ENCODE measurements around the gene RALGAPA2. TPM values are rescaled to one million over a fixed set of nuclear protein-coding genes. Genes with fewer than 3 reads are reported as not detected.

The RALGAPA2 gene
- polyA plus RNA-seq, 2 of the 4 experiments (the other 2 are of a cell fraction) = 4.0 to 4.7 TPM

DNA sequence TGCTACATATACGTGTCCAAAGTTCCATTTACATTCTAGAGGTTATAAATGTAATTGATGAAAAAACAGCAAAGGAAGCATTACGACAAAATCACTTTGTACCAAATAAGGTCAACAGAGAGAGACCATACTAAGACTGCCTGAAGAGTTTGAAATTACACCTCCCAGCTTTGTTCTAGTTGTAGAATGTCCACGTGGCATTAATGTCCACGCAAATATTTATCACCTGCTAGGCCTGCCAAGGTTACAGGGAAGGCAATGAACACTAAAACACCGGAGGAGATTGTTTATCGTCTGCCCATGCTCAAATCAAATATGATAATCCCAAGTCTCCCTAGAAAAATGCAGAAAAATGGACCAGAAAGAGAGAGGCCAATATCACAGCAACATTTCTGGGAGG, 6.2 kb downstream of the RALGAPA2 start:
- CTCF ChIA-PET = no interaction called here
- H3K4me3 ChIP-seq = no peak overlapping the region
- no peak for ATAC-seq
- 77% methylated on average over 6 of the region's 6 CpGs for WGBS (ENCODE audit: missing lambda C conversion rate)
- TF ChIP-seq POLR2AphosphoS2 (conservative IDR thresholded peaks at IDR 0.05; ENCODE audit: low read length) (no peak), ZC3H11A (IDR thresholded peaks at IDR 0.05) (no peak), FOSL2 (IDR thresholded peaks at IDR 0.05) (no peak), FOSL2 (CRISPR knock-in tag; IDR thresholded peaks at IDR 0.05) (no peak), ZNF302 (CRISPR knock-in tag; IDR thresholded peaks at IDR 0.05) (no peak), TP53 (CRISPR knock-in tag; IDR thresholded peaks at IDR 0.05) (no peak), CHD2 (IDR thresholded peaks at IDR 0.05; ENCODE audit: low read length, partially characterized antibody) (no peak), HOXA7 (CRISPR knock-in tag; IDR thresholded peaks at IDR 0.05) (no peak), HOXB5 (CRISPR knock-in tag; IDR thresholded peaks at IDR 0.05) (no peak), MAX (IDR thresholded peaks at IDR 0.05) (no peak), KDM1A (IDR thresholded peaks at IDR 0.05; ENCODE audit: low read depth) (no peak), RARB (CRISPR knock-in tag; IDR thresholded peaks at IDR 0.05) (no peak), POLR2A (IDR thresholded peaks at IDR 0.05; ENCODE audit: low read length) (no peak), CBX2 (IDR thresholded peaks at IDR 0.05; ENCODE audit: borderline replicate concordance, low read depth) (no peak), NR3C1 (IDR thresholded peaks at IDR 0.05) (no peak), SREBF2 (IDR thresholded peaks at IDR 0.05) (no peak)
- TF ChIP-seq, protein P1, sequence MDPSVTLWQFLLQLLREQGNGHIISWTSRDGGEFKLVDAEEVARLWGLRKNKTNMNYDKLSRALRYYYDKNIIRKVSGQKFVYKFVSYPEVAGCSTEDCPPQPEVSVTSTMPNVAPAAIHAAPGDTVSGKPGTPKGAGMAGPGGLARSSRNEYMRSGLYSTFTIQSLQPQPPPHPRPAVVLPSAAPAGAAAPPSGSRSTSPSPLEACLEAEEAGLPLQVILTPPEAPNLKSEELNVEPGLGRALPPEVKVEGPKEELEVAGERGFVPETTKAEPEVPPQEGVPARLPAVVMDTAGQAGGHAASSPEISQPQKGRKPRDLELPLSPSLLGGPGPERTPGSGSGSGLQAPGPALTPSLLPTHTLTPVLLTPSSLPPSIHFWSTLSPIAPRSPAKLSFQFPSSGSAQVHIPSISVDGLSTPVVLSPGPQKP (IDR thresholded peaks at IDR 0.05; ENCODE audit: low read depth, low read length) = no peak
- POLR2A ChIA-PET = no interaction called here
- no peaks in the 10 kb centered on the region for H3K9me3 ChIP-seq
- FAIRE-seq = no peak
- no peak overlapping the region for H3K4me2 ChIP-seq
- no peak for DNase-seq (ENCODE audit: low read depth in 1 of 2, low spot score in 1 of 2)
- H3K4me1 ChIP-seq = peaks cover 10% of the 10 kb centered on the region
- no peak overlapping the region for H3K27ac ChIP-seq

GRCh38 chr20:20702330-20703245, 9.9 kb downstream of the RALGAPA2 start:
- H3K9me3 ChIP-seq = no peaks in the 10 kb centered on the region
- CTCF ChIA-PET = interaction anchor here (0.6 kb wide), 1 partner anchor 157 kb away, joined by 3 read pairs; no protein-coding TSS in a partner anchor
- TF ChIP-seq NPAS2 (CRISPR knock-in tag; IDR thresholded peaks at IDR 0.05; ENCODE audit: borderline replicate concordance) (no peak), NR3C1 (IDR thresholded peaks at IDR 0.05) (no peak), CHD4 (IDR thresholded peaks at IDR 0.05; ENCODE audit: borderline replicate concordance) (no peak), HEYL (CRISPR knock-in tag; IDR thresholded peaks at IDR 0.05) (no peak)
- POLR2A ChIA-PET = no interaction called here
- ATAC-seq (no peak), FAIRE-seq (no peak), DNase-seq (ENCODE audit: low read depth in 1 of 2, low spot score in 1 of 2) (no peak)
- H3K4me1 ChIP-seq = peaks cover 20% of the 10 kb centered on the region
- no peak overlapping the region for H3K4me2 ChIP-seq
- H3K27ac ChIP-seq = no peak overlapping the region
- 83% methylated on average over 7 of the region's 7 CpGs for WGBS (ENCODE audit: missing lambda C conversion rate)
- H3K4me3 ChIP-seq = no peak overlapping the region

DNA sequence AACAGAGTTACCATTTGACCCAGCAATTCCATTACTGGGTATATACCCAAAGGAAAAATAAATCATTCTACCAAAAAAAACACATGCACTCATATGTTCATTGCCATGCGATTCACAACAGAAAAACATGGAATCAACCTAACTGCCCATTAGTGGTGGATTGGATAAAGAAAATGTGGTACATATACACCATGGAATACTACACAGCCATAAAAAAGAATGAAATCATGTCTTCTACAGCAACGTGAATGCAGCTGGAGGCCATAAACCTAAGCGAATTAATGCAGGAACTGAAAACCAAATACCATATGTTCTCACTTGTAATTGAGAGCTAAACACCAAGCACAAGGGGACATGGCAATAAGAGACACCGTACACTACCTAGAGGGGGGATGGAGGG, 12.5 kb downstream of the RALGAPA2 start:
- CTCF ChIA-PET = interaction anchor here (1.3 to 1.8 kb wide), 2 partner anchors 14 to 125 kb away, joined by 3 to 4 read pairs; no protein-coding TSS in a partner anchor
- Histone ChIP-seq H3K9me3 (no peaks in the 10 kb centered on the region), H3K4me3 (no peak overlapping the region), H3K4me1 (peaks cover 21% of the 10 kb centered on the region), H3K27ac (no peak overlapping the region), H3K4me2 (no peak overlapping the region)
- DNase-seq (ENCODE audit: low read depth in 1 of 2, low spot score in 1 of 2) = no peak
- FAIRE-seq = no peak
- POLR2A ChIA-PET = no interaction called here
- ATAC-seq = no peak
- no peak for TF ChIP-seq FOSB (CRISPR knock-in tag; IDR thresholded peaks at IDR 0.05)
- TF ChIP-seq REST (IDR thresholded peaks at IDR 0.05) = no peak
- TF ChIP-seq MAFK (IDR thresholded peaks at IDR 0.05; ENCODE audit: partially characterized antibody) = no peak
- TF ChIP-seq KDM1A (IDR thresholded peaks at IDR 0.05; ENCODE audit: low read depth) = peak; percentile 70; the same call in 1 of the 2 replicates
- peak; percentile 79; the same call in 1 of the 2 replicates for TF ChIP-seq CHD4 (IDR thresholded peaks at IDR 0.05; ENCODE audit: borderline replicate concordance)
- no peak for TF ChIP-seq POLR2A (IDR thresholded peaks at IDR 0.05; ENCODE audit: low read length)
- no peak for TF ChIP-seq USF2 (IDR thresholded peaks at IDR 0.05)
- 66% methylated on average over 4 of the region's 4 CpGs for WGBS (ENCODE audit: missing lambda C conversion rate)
